H9 (cell line): ENCODE results near the gene CTU1. TPM values are rescaled to one million over a fixed set of nuclear protein-coding genes. Genes with fewer than 3 reads are reported as not detected.

Experiments used
- DNase-seq: peaks from one replicate; pipeline ENCODE4 v3.0.0-alpha.2; 2017
- H2AFZ ChIP-seq: one replicate; pipeline ENCODE4 v1.6.1; 2013; ENCODE audit warnings: mild to moderate bottlenecking, low read length, control low read depth, moderate library complexity
- H2AK5ac ChIP-seq: 2 replicates; pipeline ENCODE4 v1.6.1; 2013; ENCODE audit warnings: low read length, control low read depth, mixed read lengths; ENCODE audit not compliant: insufficient read length
- H2BK120ac ChIP-seq: one replicate; pipeline ENCODE4 v1.6.1; 2013; ENCODE audit warnings: low read depth, mild to moderate bottlenecking, low read length, control low read depth, inconsistent platforms; ENCODE audit not compliant: poor library complexity, severe bottlenecking
- H2BK12ac ChIP-seq: 2 replicates; pipeline ENCODE4 v1.6.1; 2013; ENCODE audit warnings: low read length, control low read depth, mixed read lengths, low read depth; ENCODE audit not compliant: insufficient read length
- H2BK15ac ChIP-seq: 2 replicates; pipeline ENCODE4 v1.6.1; 2013; ENCODE audit warnings: low read depth, low read length, control low read depth
- H2BK20ac ChIP-seq: one replicate; pipeline ENCODE4 v1.6.1; 2013; ENCODE audit warnings: low read depth, mild to moderate bottlenecking, low read length, control low read depth, inconsistent platforms; ENCODE audit not compliant: poor library complexity, severe bottlenecking
- H2BK5ac ChIP-seq: 2 replicates; pipeline ENCODE4 v1.6.1; 2013; ENCODE audit warnings: low read length, control low read depth, mixed read lengths; ENCODE audit not compliant: insufficient read length
- H3K14ac ChIP-seq: 2 replicates; pipeline ENCODE4 v1.6.1; 2013; ENCODE audit warnings: low read length, control low read depth; ENCODE audit not compliant: insufficient read depth
- H3K18ac ChIP-seq: 2 replicates; pipeline ENCODE4 v1.6.1; 2013; ENCODE audit warnings: low read depth, mild to moderate bottlenecking, mixed read lengths, low read length, control low read depth; ENCODE audit not compliant: insufficient read length
- H3K23ac ChIP-seq: 2 replicates; pipeline ENCODE4 v1.6.1; 2013; ENCODE audit warnings: low read length, control low read depth, mixed read lengths, low read depth; ENCODE audit not compliant: insufficient read length
- H3K23me2 ChIP-seq: 2 replicates; pipeline ENCODE4 v1.6.1; 2013; ENCODE audit warnings: low read depth, mild to moderate bottlenecking, mixed read lengths, low read length, control low read depth; ENCODE audit not compliant: insufficient read length, poor library complexity, severe bottlenecking
- H3K27ac ChIP-seq: 2 replicates; pipeline ENCODE4 v1.5.1; 2013; ENCODE audit warnings: low read length, control low read depth, mixed read lengths, low read depth; ENCODE audit not compliant: insufficient read length
- H3K27me3 ChIP-seq: 2 replicates; pipeline ENCODE4 v1.6.1; 2013; ENCODE audit warnings: low read length, control low read depth, inconsistent platforms; ENCODE audit not compliant: insufficient read depth
- H3K4ac ChIP-seq: 2 replicates; pipeline ENCODE4 v1.6.1; 2013; ENCODE audit warnings: low read depth, mild to moderate bottlenecking, control low read depth, inconsistent platforms, low read length, moderate library complexity
- H3K4me1 ChIP-seq: 2 replicates; pipeline ENCODE4 v1.6.1; 2013; ENCODE audit warnings: low read length, control low read depth, inconsistent platforms; ENCODE audit not compliant: insufficient read depth
- H3K4me2 ChIP-seq: 2 replicates; pipeline ENCODE4 v1.6.1; 2013; ENCODE audit warnings: low read length, control low read depth, mixed read lengths; ENCODE audit not compliant: insufficient read length, insufficient read depth
- H3K56ac ChIP-seq: 2 replicates; pipeline ENCODE4 v1.6.1; 2013; ENCODE audit warnings: low read depth, mild to moderate bottlenecking, mixed read lengths, low read length, control low read depth; ENCODE audit not compliant: insufficient read length
- H3K79me1 ChIP-seq: 2 replicates; pipeline ENCODE4 v1.6.1; 2013; ENCODE audit warnings: low read depth, mild to moderate bottlenecking, moderate library complexity, low read length, control low read depth, inconsistent platforms; ENCODE audit not compliant: insufficient read depth, poor library complexity, severe bottlenecking
- H3K79me2 ChIP-seq: 2 replicates; pipeline ENCODE4 v1.6.1; 2013; ENCODE audit warnings: low read length, control low read depth, inconsistent platforms; ENCODE audit not compliant: insufficient read depth
- H3K9ac ChIP-seq: 2 replicates; pipeline ENCODE4 v1.6.1; 2013; ENCODE audit warnings: low read length, control low read depth, mixed read lengths; ENCODE audit not compliant: insufficient read length; ENCODE audit errors: extremely low read depth
- H3K9me3 ChIP-seq: one replicate; pipeline ENCODE4 v1.6.1; 2013; ENCODE audit warnings: low read depth, low read length, inconsistent platforms; ENCODE audit not compliant: control insufficient read depth
- H3T11ph ChIP-seq: one replicate; pipeline ENCODE4 v1.6.1; 2013; ENCODE audit warnings: mild to moderate bottlenecking, low read length, control low read depth, inconsistent platforms
- H4K20me1 ChIP-seq: one replicate; pipeline ENCODE4 v1.6.1; 2013; ENCODE audit not compliant: control insufficient read depth, insufficient read length, insufficient read depth
- H4K5ac ChIP-seq: 2 replicates; pipeline ENCODE4 v1.6.1; 2013; ENCODE audit warnings: low read depth, mild to moderate bottlenecking, mixed read lengths, low read length, control low read depth; ENCODE audit not compliant: insufficient read length
- H4K8ac ChIP-seq: replicated peaks from 2 replicates; pipeline ENCODE4 v1.6.1; 2013; ENCODE audit warnings: low read length, control low read depth, mixed read lengths, low read depth; ENCODE audit not compliant: insufficient read length
- H4K91ac ChIP-seq: 2 replicates; pipeline ENCODE4 v1.6.1; 2013; ENCODE audit warnings: low read depth, mild to moderate bottlenecking, moderate library complexity, mixed read lengths, low read length, control low read depth; ENCODE audit not compliant: insufficient read length
- H3K27ac Mint-ChIP-seq, 3 experiments: 2 replicates in 2 of 3; 3 replicates in 1 of 3; pipeline ENCODE4 v1.8.0; 2020 to 2021; ENCODE audit warnings: mixed read lengths in 3 of 3, mild to moderate bottlenecking in 1 of 3, moderate library complexity in 1 of 3
- H3K27me3 Mint-ChIP-seq: 2 replicates; pipeline ENCODE4 v1.8.0; 2021; ENCODE audit warnings: low read depth, mild to moderate bottlenecking, moderate library complexity, mixed read lengths
- H3K36me3 Mint-ChIP-seq, 3 experiments: 2 replicates in 2 of 3; 3 replicates in 1 of 3; pipeline ENCODE4 v1.8.0; 2020 to 2021; ENCODE audit warnings: low read depth in 3 of 3, mixed read lengths in 3 of 3; ENCODE audit not compliant: insufficient read depth in 1 of 3
- H3K4me1 Mint-ChIP-seq, 2 experiments: 2 replicates each; pipeline ENCODE4 v1.8.0; 2020; ENCODE audit warnings: mixed read lengths in 2 of 2
- H3K4me3 Mint-ChIP-seq, 2 experiments: 2 replicates in 1 of 2; 3 replicates in 1 of 2; pipeline ENCODE4 v1.8.0; 2020 to 2021; ENCODE audit warnings: mild to moderate bottlenecking in 2 of 2, mixed read lengths in 2 of 2, moderate library complexity in 1 of 2
- H3K9me3 Mint-ChIP-seq, 2 experiments: 2 replicates in 1 of 2; 3 replicates in 1 of 2; pipeline ENCODE4 v1.8.0; 2020; ENCODE audit warnings: mild to moderate bottlenecking in 2 of 2, mixed read lengths in 2 of 2, moderate library complexity in 1 of 2
- WGBS: extraction: QIAGEN DNeasy Blood & Tissue Kit; methylation state at CpG from one replicate; pipeline ENCODE4 v1.1.7; 2013; ENCODE audit warnings: missing lambda C conversion rate, low lambda C conversion rate, mixed read lengths; ENCODE audit not compliant: insufficient read length; ENCODE audit errors: extremely low coverage; 5-methylcytosine and 5-hydroxymethylcytosine counted together
- total RNA-seq: library from RNA; stranded (reverse); gene quantifications from 2 replicates; pipeline ENCODE4 v1.2.1, GENCODE V29; 2021
- TF ChIP-seq, protein P1 (sequence below): fragments of 200-600 bp; sonication (generic); conservative IDR thresholded peaks from 3 replicates; pipeline ENCODE4 v1.8.0; 2021; ENCODE audit warnings: antibody characterized with exemption, mild to moderate bottlenecking

The CTU1 gene
- total RNA-seq, 1 experiment from 2014 or later: 8.8 TPM

DNA sequence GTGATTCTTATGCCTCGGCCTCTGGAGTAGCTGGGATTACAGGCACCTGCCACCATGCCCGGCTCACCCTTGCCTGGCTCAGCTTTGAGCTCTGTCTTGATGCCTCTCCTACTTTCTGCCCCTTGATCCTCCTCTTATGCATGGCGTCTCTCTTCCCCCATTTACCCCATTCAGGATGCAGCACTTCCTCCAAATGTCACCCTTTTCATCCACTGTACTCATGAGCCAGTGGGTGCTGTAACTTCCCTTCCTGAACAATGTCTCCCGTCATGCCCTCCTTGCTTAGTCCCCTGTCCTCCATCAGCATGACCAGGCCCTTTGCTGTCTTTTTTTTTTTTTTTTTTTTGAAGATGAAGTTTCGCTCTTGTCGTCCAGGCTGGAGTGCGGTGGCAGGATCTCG lies 13.0 kb upstream of the CTU1 start:
- H3K4ac ChIP-seq: no peak overlapping the region
- H3K27ac ChIP-seq: no peak overlapping the region
- H4K5ac ChIP-seq: no peak overlapping the region
- H2AFZ ChIP-seq: no peak overlapping the region
- no peaks in the 10 kb centered on the region for H3K4me1 ChIP-seq
- no peaks in the 10 kb centered on the region for H3K79me2 ChIP-seq
- H3K27me3 ChIP-seq: no peaks in the 10 kb centered on the region
- H3K27ac Mint-ChIP-seq: no peak overlapping the region; a peak in 1 of 7 replicates
- no peak overlapping the region for H2BK120ac ChIP-seq
- H3K4me3 Mint-ChIP-seq: no peak overlapping the region
- no peak overlapping the region for H3K18ac ChIP-seq
- WGBS: no CpG with 5 or more reads among the region's 8 CpGs
- H3K14ac ChIP-seq: no peak overlapping the region
- H2BK5ac ChIP-seq: no peak overlapping the region
- no peak overlapping the region for H3K23ac ChIP-seq
- H3K79me1 ChIP-seq: no peaks in the 10 kb centered on the region
- H4K8ac ChIP-seq: no peak overlapping the region
- no peaks in the 10 kb centered on the region for H3K9me3 ChIP-seq
- H3K36me3 Mint-ChIP-seq: no peaks in the 10 kb centered on the region
- DNase-seq: no peak
- H3K4me1 Mint-ChIP-seq: peaks cover 5 to 8% of the 10 kb centered on the region in 2 experiments; a peak in 3 of 4 replicates
- H4K91ac ChIP-seq: no peak overlapping the region
- H2AK5ac ChIP-seq: no peak overlapping the region
- TF ChIP-seq, protein P1, sequence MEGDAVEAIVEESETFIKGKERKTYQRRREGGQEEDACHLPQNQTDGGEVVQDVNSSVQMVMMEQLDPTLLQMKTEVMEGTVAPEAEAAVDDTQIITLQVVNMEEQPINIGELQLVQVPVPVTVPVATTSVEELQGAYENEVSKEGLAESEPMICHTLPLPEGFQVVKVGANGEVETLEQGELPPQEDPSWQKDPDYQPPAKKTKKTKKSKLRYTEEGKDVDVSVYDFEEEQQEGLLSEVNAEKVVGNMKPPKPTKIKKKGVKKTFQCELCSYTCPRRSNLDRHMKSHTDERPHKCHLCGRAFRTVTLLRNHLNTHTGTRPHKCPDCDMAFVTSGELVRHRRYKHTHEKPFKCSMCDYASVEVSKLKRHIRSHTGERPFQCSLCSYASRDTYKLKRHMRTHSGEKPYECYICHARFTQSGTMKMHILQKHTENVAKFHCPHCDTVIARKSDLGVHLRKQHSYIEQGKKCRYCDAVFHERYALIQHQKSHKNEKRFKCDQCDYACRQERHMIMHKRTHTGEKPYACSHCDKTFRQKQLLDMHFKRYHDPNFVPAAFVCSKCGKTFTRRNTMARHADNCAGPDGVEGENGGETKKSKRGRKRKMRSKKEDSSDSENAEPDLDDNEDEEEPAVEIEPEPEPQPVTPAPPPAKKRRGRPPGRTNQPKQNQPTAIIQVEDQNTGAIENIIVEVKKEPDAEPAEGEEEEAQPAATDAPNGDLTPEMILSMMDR: no peak
- no peak overlapping the region for H3K9ac ChIP-seq
- H3K56ac ChIP-seq: no peak overlapping the region
- H3K23me2 ChIP-seq: no peaks in the 10 kb centered on the region
- H2BK15ac ChIP-seq: no peak overlapping the region
- H2BK12ac ChIP-seq: no peak overlapping the region
- peaks cover 20% of the 10 kb centered on the region for H3K27me3 Mint-ChIP-seq
- no peak overlapping the region for H3T11ph ChIP-seq
- H4K20me1 ChIP-seq: no peaks in the 10 kb centered on the region
- no peaks in the 10 kb centered on the region for H3K9me3 Mint-ChIP-seq
- H3K4me2 ChIP-seq: no peak overlapping the region
- no peak overlapping the region for H2BK20ac ChIP-seq
